Measurements from ENCODE around the gene PI4K2B.
"Not testable (repeated sequence)": the region's sequence is repeated elsewhere in the genome, so short reads cannot be mapped to it uniquely, and the experiment has no call there.

Gene PI4K2B

DNA sequence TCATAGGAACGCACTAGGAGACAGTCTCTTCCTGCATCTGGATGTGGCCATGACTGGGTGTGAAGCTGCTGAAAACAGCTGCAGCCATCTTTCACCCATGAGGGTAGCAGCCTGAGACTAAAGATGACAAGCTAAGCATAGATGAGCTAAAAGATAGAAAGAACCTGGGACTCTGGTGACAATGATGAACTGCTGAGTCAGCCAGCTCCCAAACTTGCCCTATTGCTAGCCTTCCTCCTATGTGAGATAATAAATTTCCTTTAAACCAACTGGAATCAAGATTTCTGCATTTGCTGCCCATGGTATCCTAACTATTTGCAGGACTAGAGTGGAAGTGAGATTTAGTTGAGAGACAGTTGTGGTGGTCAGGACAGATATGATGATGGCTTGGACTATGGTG lies 21.0 kb upstream of the PI4K2B start:
- TF ChIP-seq CTCF (conservative IDR thresholded peaks at IDR 0.05), result no peak
- H3K27ac ChIP-seq, result no peak overlapping the region

- H3K27ac ChIP-seq, result no peak overlapping the region
- no peak for TF ChIP-seq CTCF (conservative IDR thresholded peaks at IDR 0.05)
Observed at GRCh38 chr4:25213347-25213979, 20.4 kb upstream of the PI4K2B start.

DNA sequence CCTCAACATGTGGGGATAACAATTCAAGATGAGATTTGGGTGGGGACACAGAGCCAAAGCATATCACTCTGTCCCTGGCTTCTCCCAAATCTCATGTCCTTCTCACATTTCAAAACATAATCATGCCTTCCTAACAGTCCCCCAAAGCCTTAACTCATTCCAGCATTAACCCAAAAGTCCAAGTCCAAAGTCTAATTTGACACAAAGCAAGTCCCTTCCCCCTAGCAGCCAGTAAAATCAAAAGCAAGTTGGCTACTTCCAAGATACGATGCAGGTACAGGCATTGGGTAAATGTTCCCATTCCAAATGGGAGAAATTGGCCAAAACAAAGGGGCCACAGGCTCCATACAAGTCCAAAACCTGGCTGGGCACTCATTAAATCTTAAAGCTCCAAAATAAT lies 19.1 kb upstream of the PI4K2B start:
- not testable (repeated sequence) for H3K27ac ChIP-seq

- TF ChIP-seq CTCF (conservative IDR thresholded peaks at IDR 0.05), result no peak
- no peak overlapping the region for H3K27ac ChIP-seq
Observed at GRCh38 chr4:25215511-25215910, 18.3 kb upstream of the PI4K2B start.

DNA sequence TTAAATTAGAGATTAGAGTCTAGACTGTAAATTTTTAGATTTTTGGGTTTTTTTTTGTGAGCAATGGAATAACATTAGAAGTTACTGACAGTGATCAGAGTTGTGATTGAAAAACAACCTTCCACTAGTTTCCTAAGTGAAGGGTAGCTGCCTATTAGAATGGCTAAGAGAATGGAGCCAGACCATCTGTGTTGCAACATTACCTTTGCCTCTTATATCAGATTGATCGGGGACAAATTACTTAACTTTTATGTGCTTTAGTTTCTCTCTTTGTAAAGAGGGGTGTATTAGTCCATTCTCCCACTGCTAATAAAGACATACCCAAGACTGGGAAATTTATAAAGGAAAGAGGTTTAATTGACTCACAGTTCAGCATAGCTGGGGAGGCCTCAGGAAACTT lies 12.5 kb upstream of the PI4K2B start:
- no peak for TF ChIP-seq CTCF (conservative IDR thresholded peaks at IDR 0.05)
- H3K27ac ChIP-seq, result no peak overlapping the region

DNA sequence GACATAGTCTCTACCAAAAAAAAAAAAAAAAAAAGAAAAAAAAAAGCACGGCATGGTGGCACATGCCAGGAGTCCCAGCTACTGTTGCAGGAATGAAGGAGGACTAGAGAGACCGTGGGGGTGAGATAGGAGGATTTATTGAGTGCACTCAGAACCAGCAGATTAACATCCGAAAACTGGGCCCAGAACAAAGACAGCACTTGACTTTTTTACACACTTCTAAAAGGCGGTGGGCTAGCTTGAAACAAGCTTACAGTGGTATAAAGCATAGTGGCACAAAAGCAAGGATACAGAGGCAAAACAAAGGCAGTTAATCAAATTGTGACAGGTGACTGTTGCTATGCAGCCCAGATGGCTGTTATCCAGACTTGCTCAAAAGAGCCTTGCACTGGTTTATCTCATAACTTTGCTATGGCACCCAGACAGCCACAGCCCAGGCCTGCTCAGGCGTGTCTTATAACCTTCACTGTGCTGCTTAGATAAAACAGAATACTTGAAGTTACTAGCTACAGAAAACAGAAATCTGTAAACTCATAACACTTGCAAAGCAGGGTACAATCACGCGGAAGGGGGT lies 9.9 kb upstream of the PI4K2B start:
- TF ChIP-seq CTCF (conservative IDR thresholded peaks at IDR 0.05), result no peak

DNA sequence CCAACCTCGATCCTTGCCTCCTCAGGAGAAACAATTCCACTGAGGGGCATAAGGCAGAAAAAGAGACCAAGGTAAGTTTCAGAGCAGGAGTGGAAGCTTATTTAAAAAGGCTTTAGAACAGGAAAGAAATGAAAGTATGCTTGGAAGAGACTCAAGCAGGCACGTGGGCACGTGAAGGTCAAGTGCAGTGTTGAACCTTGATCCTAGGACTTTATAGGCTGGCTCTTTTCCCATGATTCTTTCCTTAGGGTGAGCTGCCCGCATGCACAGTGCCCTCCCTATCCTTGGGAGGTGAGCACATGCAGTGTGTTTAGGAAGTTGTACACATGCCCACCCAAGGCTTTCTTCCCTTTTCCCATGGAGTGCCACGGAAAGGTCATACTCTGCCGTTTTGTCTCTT lies 4.0 kb upstream of the PI4K2B start:
- H3K27ac ChIP-seq, result no peak overlapping the region
- no peak for TF ChIP-seq CTCF (conservative IDR thresholded peaks at IDR 0.05)

More for the DNA sequence above, 9.9 kb upstream of the PI4K2B start:
- H3K27ac ChIP-seq, result no peak overlapping the region

- H3K27ac ChIP-seq, result peak overlapping the region; percentile 85
- no peak for TF ChIP-seq CTCF (conservative IDR thresholded peaks at IDR 0.05)
Observed at GRCh38 chr4:25233194-25233593, 639 bp upstream of the PI4K2B start.

Data from VCaP (cell line).